Measurements from ENCODE around the gene CLDN34.

GRCh38 chrX:10004832-10005475 is 37.8 kb downstream of the CLDN34 start:
- TF ChIP-seq, protein P1, sequence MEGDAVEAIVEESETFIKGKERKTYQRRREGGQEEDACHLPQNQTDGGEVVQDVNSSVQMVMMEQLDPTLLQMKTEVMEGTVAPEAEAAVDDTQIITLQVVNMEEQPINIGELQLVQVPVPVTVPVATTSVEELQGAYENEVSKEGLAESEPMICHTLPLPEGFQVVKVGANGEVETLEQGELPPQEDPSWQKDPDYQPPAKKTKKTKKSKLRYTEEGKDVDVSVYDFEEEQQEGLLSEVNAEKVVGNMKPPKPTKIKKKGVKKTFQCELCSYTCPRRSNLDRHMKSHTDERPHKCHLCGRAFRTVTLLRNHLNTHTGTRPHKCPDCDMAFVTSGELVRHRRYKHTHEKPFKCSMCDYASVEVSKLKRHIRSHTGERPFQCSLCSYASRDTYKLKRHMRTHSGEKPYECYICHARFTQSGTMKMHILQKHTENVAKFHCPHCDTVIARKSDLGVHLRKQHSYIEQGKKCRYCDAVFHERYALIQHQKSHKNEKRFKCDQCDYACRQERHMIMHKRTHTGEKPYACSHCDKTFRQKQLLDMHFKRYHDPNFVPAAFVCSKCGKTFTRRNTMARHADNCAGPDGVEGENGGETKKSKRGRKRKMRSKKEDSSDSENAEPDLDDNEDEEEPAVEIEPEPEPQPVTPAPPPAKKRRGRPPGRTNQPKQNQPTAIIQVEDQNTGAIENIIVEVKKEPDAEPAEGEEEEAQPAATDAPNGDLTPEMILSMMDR (IDR thresholded peaks at IDR 0.05), result no peak
- no peak for TF ChIP-seq POLR2A (IDR thresholded peaks at IDR 0.05)
